Ishikawa (cell line): ENCODE data around the gene KIF17.

ENCODE experiments used
- CEBPB ChIP-seq: IDR thresholded peaks from 2 replicates; pipeline ENCODE4 v1.6.1; 2012
- CREB1 ChIP-seq: IDR thresholded peaks from 2 replicates; pipeline ENCODE4 v1.6.1; 2012; ENCODE audit warnings: low read depth
- EGR1 ChIP-seq: IDR thresholded peaks from 2 replicates; pipeline ENCODE4 v1.6.1; 2012
- EP300 ChIP-seq: IDR thresholded peaks from 2 replicates; pipeline ENCODE4 v1.6.1; 2012; ENCODE audit warnings: borderline replicate concordance
- FOXM1 ChIP-seq: IDR thresholded peaks from 2 replicates; pipeline ENCODE4 v1.6.1; 2012; ENCODE audit warnings: low read depth, borderline replicate concordance
- NFIC ChIP-seq: IDR thresholded peaks from 2 replicates; pipeline ENCODE4 v1.6.1; 2012
- RAD21 ChIP-seq: IDR thresholded peaks from 2 replicates; pipeline ENCODE4 v1.6.1; 2012; ENCODE audit warnings: low read depth
- TAF1 ChIP-seq: IDR thresholded peaks from 2 replicates; pipeline ENCODE4 v1.6.1; 2012; ENCODE audit warnings: low read depth, mild to moderate bottlenecking
- TCF12 ChIP-seq: IDR thresholded peaks from 2 replicates; pipeline ENCODE4 v1.6.1; 2012; ENCODE audit warnings: low read depth
- TEAD4 ChIP-seq: IDR thresholded peaks from 2 replicates; pipeline ENCODE4 v1.6.1; 2012
- YY1 ChIP-seq: IDR thresholded peaks from 2 replicates; pipeline ENCODE4 v1.6.1; 2012; ENCODE audit warnings: low read depth
- ZBTB7A ChIP-seq: IDR thresholded peaks from 2 replicates; pipeline ENCODE4 v1.6.1; 2012; ENCODE audit warnings: low read depth
- TF ChIP-seq, protein P1 (sequence below): IDR thresholded peaks from 2 replicates; pipeline ENCODE4 v1.6.1; 2012
- TF ChIP-seq, protein P2 (sequence below): IDR thresholded peaks from 2 replicates; pipeline ENCODE4 v1.6.1; 2012; ENCODE audit warnings: low read depth, mild to moderate bottlenecking
- TF ChIP-seq, protein P3 (sequence below): IDR thresholded peaks from 2 replicates; pipeline ENCODE4 v1.6.1; 2012

KIF17 gene

DNA sequence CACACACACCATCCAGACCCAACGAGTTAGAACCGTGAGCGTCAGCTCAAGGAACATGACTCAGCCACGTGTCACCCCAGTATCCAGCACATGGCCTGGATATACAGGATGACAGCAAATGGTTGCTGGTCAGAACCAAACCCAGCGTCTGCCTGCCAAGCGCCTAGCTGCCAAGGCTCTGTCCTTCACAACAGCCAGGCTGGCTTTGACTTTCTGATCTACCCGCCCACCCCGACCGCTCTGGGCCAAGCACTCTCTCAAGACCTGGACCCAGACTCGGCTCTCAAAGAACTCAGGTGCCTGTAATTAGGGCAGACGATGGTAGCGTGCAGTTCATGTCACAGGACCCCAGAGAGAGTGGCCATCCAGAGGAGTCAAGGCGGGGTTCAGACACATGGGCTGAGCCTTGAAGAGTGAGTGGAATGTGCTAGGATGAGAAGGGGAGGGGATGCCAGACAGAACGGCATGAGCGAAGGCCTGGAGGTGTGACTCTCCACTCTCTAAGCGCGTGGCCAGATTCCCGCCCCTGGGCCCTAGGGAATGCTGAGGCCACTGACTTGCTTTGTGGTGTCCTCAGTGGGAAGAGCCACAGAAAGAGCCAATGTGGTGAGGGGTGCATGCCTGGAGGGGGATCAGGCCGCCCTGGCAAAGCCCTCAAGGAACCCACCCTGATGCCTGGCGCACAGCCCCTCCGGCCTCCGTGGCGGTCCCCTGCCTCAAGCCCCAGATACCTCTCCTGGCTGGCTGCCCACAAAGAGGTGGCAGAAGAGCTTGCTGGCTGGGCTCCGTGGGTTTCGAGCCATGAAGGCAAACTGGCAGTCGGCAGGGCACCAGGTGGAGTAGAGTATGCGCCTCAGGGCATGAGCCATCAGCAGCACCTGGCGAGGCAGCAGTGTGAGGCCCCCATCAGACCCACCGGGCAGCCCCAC lies 7.6 kb upstream of the KIF17 start:
- no peak for TF ChIP-seq TCF12
- TF ChIP-seq, protein P1, sequence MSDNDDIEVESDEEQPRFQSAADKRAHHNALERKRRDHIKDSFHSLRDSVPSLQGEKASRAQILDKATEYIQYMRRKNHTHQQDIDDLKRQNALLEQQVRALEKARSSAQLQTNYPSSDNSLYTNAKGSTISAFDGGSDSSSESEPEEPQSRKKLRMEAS, result 0 out of 2 replicates have a peak, but pooled peaks have one; percentile 28

DNA sequence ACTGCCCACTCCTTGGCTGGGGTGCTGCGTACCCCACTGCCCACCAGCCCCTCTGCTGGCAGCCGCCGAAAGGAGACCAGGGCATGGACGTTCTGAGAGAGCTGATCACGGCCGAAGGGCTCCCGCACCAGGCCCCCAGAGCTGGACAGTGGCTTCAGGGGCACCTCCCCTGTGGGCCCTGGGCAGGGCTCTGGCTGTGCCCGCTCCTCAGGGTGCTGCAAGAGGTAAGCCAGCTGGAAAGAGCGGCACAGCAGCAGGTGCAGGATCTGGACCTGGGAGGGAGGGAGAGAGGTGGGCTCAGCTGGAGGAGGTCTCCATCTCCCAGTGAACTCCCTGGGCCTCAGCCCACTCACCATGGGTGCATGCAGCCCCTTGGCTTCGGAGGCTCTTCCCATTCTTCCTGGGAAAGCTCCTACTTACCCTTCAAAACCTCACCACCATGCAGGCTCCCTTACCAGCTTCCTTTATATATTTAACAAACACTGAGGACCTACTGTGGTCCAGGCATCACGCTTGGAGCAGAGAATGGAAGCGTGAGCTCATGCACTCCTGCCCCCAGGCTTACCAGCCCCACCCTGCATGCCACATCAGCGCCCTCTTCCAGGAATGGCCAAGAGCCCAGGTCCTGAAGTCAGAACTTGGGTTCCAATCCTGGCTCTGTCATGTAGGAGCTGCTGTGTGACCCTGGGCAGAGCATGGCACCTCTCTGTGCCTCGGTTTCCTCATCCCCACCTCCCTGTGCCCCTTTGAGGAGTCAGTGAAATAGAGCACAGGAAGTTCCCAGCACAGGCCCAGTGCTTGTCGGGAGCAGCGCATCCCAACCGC lies 6.8 kb upstream of the KIF17 start:
- TF ChIP-seq EGR1, result no peak
- TF ChIP-seq TEAD4, result no peak
- no peak for TF ChIP-seq TAF1
- no peak for TF ChIP-seq FOXM1

DNA sequence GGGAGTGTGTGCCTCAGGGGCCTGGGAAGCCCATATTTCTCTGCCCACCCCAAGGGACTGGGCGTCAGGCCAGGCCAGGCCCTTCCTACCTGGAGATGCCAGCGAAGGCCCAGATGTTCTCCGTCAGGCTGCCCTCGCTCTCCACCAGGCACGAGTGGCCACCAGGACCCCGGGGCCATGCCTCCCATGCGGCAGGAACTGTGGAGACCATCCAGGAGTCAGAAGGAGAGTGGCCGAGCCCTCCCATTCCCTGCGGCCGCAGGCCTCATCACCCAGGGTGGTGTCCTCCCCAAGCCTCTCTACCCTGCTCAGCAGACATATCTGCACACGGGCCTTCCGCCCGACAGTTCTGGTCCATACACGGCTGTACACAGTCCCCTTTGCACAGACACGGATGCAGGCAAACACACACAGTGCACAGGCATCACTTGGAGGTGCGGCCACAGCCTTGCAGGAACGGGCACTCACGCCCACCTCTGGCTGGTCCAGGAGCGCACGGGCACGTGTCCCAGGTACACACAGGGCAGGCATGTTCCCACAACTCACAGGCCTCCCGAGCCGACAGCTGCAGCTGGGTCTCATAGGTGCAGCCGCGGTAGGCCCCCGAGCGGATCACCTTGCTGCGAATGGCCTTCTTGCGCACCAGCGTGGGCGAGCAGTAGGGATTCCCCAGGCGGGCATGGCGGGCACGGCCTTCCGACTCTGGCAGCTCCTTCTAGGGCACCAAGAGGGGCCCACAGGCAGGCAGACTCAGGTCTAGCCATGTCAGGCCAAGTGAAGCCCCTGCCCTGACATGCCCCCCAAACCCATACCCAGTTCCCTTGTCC lies 5.9 kb upstream of the KIF17 start:
- no peak for TF ChIP-seq EP300
- TF ChIP-seq TCF12, result no peak
- TF ChIP-seq FOXM1, result no peak
- TF ChIP-seq CEBPB, result no peak
- no peak for TF ChIP-seq ZBTB7A
- TF ChIP-seq, protein P2, sequence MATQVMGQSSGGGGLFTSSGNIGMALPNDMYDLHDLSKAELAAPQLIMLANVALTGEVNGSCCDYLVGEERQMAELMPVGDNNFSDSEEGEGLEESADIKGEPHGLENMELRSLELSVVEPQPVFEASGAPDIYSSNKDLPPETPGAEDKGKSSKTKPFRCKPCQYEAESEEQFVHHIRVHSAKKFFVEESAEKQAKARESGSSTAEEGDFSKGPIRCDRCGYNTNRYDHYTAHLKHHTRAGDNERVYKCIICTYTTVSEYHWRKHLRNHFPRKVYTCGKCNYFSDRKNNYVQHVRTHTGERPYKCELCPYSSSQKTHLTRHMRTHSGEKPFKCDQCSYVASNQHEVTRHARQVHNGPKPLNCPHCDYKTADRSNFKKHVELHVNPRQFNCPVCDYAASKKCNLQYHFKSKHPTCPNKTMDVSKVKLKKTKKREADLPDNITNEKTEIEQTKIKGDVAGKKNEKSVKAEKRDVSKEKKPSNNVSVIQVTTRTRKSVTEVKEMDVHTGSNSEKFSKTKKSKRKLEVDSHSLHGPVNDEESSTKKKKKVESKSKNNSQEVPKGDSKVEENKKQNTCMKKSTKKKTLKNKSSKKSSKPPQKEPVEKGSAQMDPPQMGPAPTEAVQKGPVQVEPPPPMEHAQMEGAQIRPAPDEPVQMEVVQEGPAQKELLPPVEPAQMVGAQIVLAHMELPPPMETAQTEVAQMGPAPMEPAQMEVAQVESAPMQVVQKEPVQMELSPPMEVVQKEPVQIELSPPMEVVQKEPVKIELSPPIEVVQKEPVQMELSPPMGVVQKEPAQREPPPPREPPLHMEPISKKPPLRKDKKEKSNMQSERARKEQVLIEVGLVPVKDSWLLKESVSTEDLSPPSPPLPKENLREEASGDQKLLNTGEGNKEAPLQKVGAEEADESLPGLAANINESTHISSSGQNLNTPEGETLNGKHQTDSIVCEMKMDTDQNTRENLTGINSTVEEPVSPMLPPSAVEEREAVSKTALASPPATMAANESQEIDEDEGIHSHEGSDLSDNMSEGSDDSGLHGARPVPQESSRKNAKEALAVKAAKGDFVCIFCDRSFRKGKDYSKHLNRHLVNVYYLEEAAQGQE, result no peak
- TF ChIP-seq YY1, result no peak
- no peak for TF ChIP-seq TEAD4
- TF ChIP-seq RAD21, result no peak
- TF ChIP-seq, protein P3, sequence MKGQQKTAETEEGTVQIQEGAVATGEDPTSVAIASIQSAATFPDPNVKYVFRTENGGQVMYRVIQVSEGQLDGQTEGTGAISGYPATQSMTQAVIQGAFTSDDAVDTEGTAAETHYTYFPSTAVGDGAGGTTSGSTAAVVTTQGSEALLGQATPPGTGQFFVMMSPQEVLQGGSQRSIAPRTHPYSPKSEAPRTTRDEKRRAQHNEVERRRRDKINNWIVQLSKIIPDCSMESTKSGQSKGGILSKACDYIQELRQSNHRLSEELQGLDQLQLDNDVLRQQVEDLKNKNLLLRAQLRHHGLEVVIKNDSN, result no peak

DNA sequence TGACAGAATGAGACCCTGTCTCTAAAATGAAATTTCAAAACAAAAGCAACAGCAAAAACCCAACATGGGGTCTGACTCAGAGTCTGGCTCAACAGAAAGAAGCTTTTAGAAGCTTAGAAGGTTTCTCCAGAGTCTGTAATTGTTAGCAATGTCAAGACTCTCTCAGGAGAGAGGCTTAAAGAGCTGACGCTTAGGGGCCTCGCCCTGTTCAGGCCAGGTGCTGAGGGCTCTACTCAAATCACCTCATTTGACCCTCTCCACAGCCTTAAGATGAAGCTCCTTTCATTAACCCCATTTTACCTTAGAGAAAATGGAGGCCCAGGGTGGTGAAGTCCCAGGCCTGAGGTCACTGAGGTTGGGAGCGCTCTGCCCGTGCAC lies 5.3 kb upstream of the KIF17 start:
- no peak for TF ChIP-seq RAD21
- TF ChIP-seq NFIC, result no peak
- TF ChIP-seq TCF12, result no peak
- TF ChIP-seq, protein P1, result no peak
- TF ChIP-seq EP300, result no peak
- no peak for TF ChIP-seq ZBTB7A
- no peak for TF ChIP-seq YY1
- TF ChIP-seq CEBPB, result no peak
- no peak for TF ChIP-seq CREB1
- no peak for TF ChIP-seq TEAD4
- no peak for TF ChIP-seq TAF1
- TF ChIP-seq FOXM1, result no peak
- no peak for TF ChIP-seq EGR1

DNA sequence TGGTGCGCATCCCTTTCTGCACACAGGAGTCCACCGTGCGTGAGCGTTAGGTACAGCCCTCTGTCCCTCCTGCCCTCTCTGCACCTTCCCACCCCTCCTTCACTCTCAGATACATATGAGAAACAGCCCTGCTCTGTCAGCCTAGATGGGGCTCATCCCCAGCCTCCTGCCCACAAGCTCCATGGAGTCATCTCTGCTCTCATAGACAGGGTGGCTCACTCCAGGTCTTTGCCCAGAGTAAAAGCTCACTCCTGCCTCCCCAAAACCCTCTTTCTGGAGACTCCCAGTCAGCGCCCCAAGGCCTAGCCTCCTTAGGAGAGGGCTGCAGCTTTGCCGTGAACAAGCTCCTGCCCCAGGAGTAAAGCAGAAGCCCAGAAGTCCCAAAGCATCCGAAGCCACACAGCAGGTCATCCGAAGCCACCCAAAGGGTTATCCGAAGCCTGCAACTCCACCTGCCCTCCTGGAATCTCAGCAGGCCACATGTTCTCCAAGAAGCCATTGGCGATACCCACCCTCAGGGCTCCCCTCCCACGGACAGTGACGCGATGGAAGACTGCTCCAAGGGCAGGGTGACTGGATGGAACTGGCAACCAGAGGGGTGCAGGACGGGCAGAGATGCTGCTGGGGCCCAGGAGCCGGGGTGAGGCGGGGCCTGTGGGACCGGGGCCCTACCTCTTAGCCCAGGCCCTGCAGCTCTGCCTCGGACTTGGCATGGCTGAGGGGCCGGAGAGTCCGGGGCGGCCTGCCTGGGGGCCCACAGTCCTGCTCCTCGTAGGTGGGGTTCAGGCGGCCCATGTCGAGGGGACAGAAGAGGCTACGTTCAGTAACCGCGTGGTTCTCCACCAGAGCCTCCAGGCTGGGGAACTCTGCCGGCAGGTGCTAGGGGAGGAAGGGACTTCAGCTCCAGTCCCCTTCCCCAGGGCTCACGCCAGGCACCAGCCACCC lies 3.6 kb upstream of the KIF17 start:
- no peak for TF ChIP-seq TCF12
- TF ChIP-seq NFIC, result no peak
- TF ChIP-seq CEBPB, result no peak
- TF ChIP-seq EP300, result no peak
- TF ChIP-seq, protein P2, result no peak
- TF ChIP-seq ZBTB7A, result no peak
- TF ChIP-seq RAD21, result no peak
- TF ChIP-seq EGR1, result no peak
- no peak for TF ChIP-seq CREB1
